DMS79 (cell line): ENCODE measurements around the gene FMN1.

Experiments used
- DNase-seq: peaks from one replicate; lab custom pipeline; 2025; lab: John Stamatoyannopoulos, UW

FMN1 gene

DNA sequence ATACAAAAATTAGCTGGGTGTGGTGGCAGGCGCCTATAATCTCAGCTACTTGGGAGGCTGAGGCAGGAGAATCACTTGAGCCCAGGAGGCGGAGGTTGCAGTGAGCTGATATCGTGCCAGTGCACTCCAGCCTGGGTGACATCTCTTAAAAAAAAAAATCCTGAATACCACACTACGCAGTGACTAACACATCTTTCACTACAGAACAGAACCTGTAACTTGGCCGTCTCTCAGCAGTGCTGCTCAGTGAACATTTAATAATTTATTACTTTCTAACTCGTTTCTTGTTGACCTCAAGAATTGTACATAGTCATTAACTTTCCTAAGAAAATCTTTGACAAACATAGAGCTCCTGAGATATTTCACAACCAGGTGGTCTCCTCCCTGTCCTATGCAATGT is 472.9 kb downstream of the FMN1 start:
- no peak for DNase-seq

DNA sequence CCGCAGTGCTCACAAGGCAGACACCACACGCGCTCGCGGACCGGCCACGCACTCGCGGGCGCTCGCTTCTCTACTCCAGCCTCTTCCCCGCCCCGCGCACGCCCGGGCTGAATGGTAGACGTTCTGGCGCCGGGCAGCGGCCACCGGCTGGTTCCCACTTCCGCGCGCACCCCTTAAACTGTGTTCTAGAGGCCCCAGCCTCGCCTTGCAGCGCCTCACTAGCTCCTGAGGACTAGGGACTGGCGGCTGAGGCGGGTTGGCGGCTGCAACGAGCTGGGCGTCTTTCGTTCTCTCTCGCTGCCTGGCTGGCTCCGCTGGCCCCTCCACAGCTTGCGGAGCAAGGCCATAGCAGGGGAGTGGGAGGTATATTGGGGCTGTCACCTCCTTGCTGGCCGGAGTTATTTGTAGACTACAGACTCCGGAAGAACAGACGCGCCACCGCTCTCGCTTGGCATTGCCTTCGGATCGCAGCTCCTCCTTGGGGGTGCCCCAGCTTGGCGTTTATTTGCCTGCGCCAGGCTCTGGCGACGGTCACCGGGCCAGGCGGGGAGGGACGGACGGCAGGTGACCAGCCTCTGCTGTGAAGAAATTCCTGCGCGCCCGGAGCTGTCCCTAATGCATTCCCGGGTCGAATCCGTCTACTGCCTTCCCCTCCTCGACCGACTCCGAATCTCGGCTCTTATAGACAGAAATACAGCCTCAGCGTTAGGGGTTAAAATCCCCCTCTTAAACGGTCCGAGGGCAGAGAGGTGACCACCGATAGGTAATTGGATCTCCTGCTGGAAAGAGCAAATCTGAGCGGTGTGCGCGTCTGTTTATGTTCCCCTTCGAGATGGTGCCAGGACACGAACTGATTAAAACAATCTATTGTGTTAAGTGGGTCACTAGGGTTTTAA is 475.4 kb downstream of the FMN1 start:
- DNase-seq: no peak

DNA sequence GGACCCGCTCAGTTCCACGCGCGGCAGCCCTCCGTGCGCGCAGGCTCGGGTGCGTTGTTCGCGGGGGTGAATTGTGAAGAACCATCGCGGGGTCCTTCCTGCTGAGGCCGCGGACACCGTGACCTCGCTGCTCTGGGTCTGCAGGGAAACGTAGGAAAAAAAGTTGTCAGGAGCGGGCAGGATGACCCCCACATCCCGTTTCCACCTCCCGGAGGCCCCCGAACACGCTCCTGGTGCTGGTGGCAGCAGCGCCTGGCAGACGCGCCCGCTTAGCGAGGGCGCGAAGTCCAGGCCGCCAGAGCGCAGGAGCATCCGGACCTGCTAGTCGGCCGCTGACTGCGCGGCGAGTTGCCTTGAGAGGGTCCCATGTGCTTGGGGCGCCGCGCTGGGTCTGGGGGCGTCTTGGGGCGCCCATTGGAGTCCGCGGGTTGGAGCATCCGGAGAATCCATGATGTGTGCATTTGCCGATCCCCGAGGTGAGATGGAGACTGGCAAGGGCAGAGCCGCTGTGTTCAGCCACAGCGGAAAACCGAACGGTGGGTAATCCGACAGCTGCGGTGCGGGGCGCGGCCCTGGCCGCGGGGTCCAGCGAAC is 476.2 kb downstream of the FMN1 start:
- no peak for DNase-seq

DNA sequence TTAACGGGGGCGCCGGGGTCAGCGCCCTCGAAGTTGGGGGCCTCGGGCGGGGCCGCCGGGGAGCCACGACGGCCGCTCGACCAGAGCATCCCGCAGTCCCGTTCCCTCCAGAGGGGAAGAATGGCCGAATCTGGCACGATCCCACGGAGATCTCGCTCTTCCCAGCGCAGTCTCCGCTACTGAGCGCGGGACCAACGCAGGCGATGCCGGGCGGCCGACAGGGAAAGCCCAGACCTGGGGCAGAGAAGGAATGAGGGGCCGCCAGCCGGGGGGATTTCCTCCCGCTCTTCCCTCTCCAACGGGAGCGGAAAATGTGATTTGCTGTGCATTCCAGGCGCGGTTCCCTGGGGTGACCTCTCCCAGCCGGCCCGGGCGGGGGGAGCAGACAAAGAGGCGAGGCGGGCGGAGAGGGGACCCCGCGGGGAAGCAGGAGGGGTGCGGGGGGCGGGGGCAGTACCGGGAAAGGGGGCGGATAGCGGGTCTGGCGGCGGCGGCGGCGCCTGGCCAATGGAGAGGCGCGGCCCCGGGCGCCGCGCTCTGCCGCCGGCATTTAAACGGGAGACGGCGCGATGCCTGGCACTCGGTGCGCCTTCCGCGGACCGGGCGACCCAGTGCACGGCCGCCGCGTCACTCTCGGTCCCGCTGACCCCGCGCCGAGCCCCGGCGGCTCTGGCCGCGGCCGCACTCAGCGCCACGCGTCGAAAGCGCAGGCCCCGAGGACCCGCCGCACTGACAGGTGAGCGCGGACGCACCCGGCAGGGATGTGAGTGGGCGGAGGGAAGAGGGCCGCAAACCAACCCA is 476.9 kb downstream of the FMN1 start, which contains the start of gene GREM1:
Gene GREM1 (plus strand): TSS at position 579 of the 801 bp plus-strand sequence. CDS start 12,687 bp downstream, outside the sequence.
- DNase-seq: no peak

DNA sequence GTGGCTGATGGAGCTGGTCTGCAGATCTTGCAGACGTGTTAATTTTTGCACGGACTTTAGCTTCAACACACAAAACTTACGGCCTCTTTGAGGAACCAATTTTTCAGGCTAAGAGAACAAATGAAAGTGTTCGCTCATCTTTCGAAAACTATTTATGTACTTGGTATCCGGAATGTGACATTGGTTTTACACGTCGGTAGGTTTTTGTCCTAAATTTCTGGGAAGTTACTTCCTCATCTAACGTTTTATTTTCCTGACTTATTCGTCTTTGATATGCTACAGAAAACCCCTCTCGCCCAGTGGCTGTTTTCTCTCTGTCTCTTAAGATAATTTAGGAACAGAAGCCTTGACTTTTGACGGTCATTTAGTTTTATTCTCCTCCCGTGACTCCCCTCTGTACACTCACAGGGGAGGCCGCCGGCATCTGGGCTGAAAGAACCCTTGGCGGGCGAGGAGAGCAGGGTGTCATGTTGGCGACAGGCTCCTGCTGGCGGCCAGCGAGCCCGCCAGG is 477.5 kb downstream of the FMN1 start:
- no peak for DNase-seq

DNA sequence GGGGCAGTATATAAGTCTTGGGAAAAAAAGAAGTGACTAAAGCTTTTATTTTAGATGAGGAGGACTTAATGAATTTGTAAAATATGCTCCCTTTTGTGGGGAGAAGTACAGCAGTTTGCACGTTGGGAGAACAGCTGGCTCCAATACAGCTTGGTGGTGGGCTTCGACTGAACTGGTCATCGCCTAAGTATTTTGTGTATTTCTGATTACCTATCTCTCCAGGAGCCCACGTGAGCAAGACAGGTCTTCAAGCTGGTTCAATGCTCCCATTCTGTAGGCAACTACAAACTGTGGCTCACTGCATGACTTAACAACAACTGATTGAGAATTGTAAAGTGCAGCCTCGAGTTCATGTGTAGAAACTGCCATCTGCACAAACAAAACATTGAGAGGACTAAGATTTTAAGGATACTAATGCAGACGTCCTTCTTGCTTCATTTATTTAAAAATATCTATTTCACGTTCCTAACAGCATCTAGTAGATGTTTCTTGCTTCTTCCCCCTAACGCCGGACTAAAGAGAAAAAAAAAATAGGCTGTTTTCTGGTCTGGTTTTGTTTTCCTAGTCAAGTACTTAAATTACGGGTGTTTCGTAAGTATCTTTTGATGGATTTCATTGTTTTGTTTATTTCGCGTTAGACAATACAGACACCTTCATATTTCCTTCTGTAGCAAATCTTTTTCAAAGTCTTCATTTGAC is 478.1 kb downstream of the FMN1 start:
- no peak for DNase-seq
